Measurements from ENCODE around the gene LCK. TPM values are rescaled to one million over a fixed set of nuclear protein-coding genes. Genes with fewer than 3 reads are reported as not detected.

LCK gene
- total RNA-seq, 1 experiment from 2014 or later = 0.57 TPM

DNA sequence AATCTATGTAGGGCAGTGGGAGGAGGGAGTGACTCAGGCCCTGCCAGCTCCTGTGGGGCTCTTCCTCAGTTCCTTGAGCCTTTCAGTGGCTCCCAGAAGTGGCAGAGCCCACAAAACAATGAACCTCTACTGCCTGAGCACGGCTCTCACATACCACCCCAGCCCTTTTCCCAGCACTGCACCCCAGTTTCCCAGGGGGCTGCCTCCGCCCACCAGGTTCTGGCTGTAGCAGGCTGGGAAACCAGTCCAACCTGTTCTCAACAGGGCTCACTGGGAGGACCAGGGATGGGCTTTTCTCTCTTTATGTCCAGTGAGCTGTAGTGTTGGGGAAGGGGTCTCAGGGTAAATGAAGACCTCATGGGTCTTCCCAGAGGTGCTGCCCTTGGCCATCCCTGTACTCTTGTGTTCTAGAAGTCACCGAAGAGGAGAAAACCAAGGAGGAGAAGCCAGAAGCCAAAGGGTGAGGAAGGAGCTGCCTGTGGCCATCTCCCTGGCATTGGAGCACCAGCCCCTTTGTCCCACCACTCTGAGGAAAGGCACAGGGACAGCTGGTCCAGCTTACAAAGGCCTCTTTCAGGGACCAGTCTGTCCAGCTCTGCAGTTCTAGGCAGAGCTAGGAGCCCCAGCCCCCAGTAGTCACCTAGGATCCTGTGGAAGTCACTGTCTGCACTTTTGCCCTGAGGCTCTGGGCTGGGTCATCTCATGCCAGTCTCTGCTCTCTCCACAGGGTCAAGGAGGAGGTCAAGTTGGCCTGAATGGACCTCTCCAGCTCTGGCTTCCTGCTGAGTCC lies 81.4 kb downstream of the LCK start:
- DNase-seq (ENCODE audit: low read depth, low spot score) (no peak), ATAC-seq (no peak)
- intact Hi-C loops (cut with micrococcal nuclease; ENCODE audit: unreplicated experiment) (no loop called here), in situ Hi-C loops (cut with HindIII; ENCODE audit: low pct_unique_long_range_greater_than_20kb, low sequenced_read_pairs) (no loop called here)
- ChIA-PET POLR2A (no interaction called here), CTCF (no interaction called here)
- no TSS peak for BruUV-seq (replicated peaks)
- H3K36me3 ChIP-seq (ENCODE audit: control insufficient read depth, insufficient read depth, low read length) = peaks cover 24% of the 10 kb centered on the region
- no peaks in the 10 kb centered on the region for H3K9me3 ChIP-seq (ENCODE audit: control insufficient read depth, insufficient read depth, low read depth, low read length)
- H3K4me1 ChIP-seq (ENCODE audit: control insufficient read depth, insufficient read depth, low read length) = peaks cover 32% of the 10 kb centered on the region
- H3K27me3 ChIP-seq (ENCODE audit: control insufficient read depth, insufficient read depth, low read length) = no peaks in the 10 kb centered on the region
- no peak overlapping the region for H3K27ac ChIP-seq (ENCODE audit: low read length)
- TF ChIP-seq, protein P1, sequence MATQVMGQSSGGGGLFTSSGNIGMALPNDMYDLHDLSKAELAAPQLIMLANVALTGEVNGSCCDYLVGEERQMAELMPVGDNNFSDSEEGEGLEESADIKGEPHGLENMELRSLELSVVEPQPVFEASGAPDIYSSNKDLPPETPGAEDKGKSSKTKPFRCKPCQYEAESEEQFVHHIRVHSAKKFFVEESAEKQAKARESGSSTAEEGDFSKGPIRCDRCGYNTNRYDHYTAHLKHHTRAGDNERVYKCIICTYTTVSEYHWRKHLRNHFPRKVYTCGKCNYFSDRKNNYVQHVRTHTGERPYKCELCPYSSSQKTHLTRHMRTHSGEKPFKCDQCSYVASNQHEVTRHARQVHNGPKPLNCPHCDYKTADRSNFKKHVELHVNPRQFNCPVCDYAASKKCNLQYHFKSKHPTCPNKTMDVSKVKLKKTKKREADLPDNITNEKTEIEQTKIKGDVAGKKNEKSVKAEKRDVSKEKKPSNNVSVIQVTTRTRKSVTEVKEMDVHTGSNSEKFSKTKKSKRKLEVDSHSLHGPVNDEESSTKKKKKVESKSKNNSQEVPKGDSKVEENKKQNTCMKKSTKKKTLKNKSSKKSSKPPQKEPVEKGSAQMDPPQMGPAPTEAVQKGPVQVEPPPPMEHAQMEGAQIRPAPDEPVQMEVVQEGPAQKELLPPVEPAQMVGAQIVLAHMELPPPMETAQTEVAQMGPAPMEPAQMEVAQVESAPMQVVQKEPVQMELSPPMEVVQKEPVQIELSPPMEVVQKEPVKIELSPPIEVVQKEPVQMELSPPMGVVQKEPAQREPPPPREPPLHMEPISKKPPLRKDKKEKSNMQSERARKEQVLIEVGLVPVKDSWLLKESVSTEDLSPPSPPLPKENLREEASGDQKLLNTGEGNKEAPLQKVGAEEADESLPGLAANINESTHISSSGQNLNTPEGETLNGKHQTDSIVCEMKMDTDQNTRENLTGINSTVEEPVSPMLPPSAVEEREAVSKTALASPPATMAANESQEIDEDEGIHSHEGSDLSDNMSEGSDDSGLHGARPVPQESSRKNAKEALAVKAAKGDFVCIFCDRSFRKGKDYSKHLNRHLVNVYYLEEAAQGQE (IDR thresholded peaks at IDR 0.05; ENCODE audit: insufficient read depth in 1 of 2, low read depth in 2 of 2, low read length in 1 of 2) = no peak
- TF ChIP-seq TCF7L2 (IDR thresholded peaks at IDR 0.05; ENCODE audit: low read depth, low read length) (no peak), POLR2AphosphoS5 (IDR thresholded peaks at IDR 0.05; ENCODE audit: low read depth, low read length) (peak; percentile 48; the same call in 1 of the 2 replicates)
- H3K4me3 ChIP-seq (ENCODE audit: low read depth in 2 of 2, low read length in 2 of 2) = no peak overlapping the region

DNA sequence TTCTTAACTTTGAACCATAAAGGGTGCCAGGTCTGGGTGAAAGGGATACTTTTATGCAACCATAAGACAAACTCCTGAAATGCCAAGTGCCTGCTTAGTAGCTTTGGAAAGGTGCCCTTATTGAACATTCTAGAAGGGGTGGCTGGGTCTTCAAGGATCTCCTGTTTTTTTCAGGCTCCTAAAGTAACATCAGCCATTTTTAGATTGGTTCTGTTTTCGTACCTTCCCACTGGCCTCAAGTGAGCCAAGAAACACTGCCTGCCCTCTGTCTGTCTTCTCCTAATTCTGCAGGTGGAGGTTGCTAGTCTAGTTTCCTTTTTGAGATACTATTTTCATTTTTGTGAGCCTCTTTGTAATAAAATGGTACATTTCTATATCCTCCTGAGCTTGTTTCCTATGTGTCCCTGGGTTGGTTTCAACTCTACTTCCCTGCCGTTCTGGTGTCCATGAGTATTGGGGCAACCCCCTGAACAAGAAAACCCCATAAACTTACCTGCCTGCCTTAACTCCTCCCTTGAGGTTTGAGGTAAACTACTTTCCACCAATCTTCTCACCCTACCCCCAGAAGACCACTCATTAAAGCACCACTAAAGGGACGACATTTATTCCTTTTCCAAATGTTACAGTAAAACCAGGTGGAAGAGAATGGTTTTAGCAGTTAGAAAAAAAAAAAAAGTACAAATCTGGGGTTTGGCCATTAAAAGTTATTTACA lies 82.3 kb downstream of the LCK start:
- H3K27me3 ChIP-seq (ENCODE audit: control insufficient read depth, insufficient read depth, low read length) = no peaks in the 10 kb centered on the region
- H3K27ac ChIP-seq (ENCODE audit: low read length) = peak overlapping the region; percentile 78
- TSS peak; percentile 95 for BruUV-seq (replicated peaks)
- H3K4me3 ChIP-seq (ENCODE audit: low read depth in 2 of 2, low read length in 2 of 2) = no peak overlapping the region
- CTCF ChIA-PET = no interaction called here
- TF ChIP-seq TCF7L2 (IDR thresholded peaks at IDR 0.05; ENCODE audit: low read depth, low read length) = no peak
- TF ChIP-seq, protein P2, sequence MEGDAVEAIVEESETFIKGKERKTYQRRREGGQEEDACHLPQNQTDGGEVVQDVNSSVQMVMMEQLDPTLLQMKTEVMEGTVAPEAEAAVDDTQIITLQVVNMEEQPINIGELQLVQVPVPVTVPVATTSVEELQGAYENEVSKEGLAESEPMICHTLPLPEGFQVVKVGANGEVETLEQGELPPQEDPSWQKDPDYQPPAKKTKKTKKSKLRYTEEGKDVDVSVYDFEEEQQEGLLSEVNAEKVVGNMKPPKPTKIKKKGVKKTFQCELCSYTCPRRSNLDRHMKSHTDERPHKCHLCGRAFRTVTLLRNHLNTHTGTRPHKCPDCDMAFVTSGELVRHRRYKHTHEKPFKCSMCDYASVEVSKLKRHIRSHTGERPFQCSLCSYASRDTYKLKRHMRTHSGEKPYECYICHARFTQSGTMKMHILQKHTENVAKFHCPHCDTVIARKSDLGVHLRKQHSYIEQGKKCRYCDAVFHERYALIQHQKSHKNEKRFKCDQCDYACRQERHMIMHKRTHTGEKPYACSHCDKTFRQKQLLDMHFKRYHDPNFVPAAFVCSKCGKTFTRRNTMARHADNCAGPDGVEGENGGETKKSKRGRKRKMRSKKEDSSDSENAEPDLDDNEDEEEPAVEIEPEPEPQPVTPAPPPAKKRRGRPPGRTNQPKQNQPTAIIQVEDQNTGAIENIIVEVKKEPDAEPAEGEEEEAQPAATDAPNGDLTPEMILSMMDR (IDR thresholded peaks at IDR 0.05) = no peak
- TF ChIP-seq SIN3A (IDR thresholded peaks at IDR 0.05; ENCODE audit: borderline replicate concordance, insufficient read depth, low read depth, low read length) = no peak
- TF ChIP-seq, protein P1 (IDR thresholded peaks at IDR 0.05; ENCODE audit: insufficient read depth in 1 of 2, low read depth in 2 of 2, low read length in 1 of 2) = no peak
- no peak; the same call in 1 of the 2 replicates for TF ChIP-seq POLR2AphosphoS5 (IDR thresholded peaks at IDR 0.05; ENCODE audit: low read depth, low read length)
- H3K36me3 ChIP-seq (ENCODE audit: control insufficient read depth, insufficient read depth, low read length) = peaks cover 19% of the 10 kb centered on the region
- POLR2A ChIA-PET = no interaction called here
- no peak for ATAC-seq
- in situ Hi-C loops (cut with HindIII; ENCODE audit: low pct_unique_long_range_greater_than_20kb, low sequenced_read_pairs) (no loop called here), intact Hi-C loops (cut with micrococcal nuclease; ENCODE audit: unreplicated experiment) (no loop called here)
- no peak for DNase-seq (ENCODE audit: low read depth, low spot score)
- no peaks in the 10 kb centered on the region for H3K9me3 ChIP-seq (ENCODE audit: control insufficient read depth, insufficient read depth, low read depth, low read length)
- H3K4me1 ChIP-seq (ENCODE audit: control insufficient read depth, insufficient read depth, low read length) = peaks cover 41% of the 10 kb centered on the region

All from Panc1 (cell line).